B cell (primary cell): Measurements from ENCODE around the gene RAP1GAP2. TPM values are rescaled to one million over a fixed set of nuclear protein-coding genes. Genes with fewer than 3 reads are reported as not detected.
"Not testable (repeated sequence)": the region's sequence is repeated elsewhere in the genome, so short reads cannot be mapped to it uniquely, and the experiment has no call there.

Experiments
- ATAC-seq: fragments of 200-7000 bp; cut with Tn5 transposase; one replicate; pipeline ENCODE4 v1.10.0; 2021; ENCODE audit warnings: low read depth, mild to moderate bottlenecking, moderate number of reproducible peaks, moderate library complexity
- CTCF ChIA-PET: fragments of 350-600 bp; sonication (Branson Sonifier 250); formaldehyde crosslinking; loops from one replicate; lab custom pipeline; 2021; ENCODE audit warnings: antibody characterized with exemption, inconsistent platforms; lab: Charles Lee
- POLR2A ChIA-PET: fragments of 350-600 bp; sonication (Branson Sonifier 250); formaldehyde crosslinking; loops from one replicate; lab custom pipeline; 2021; ENCODE audit warnings: antibody characterized with exemption; lab: Charles Lee
- DNase-seq: peaks from one replicate; pipeline ENCODE4 v3.0.0; 2013
- H2AFZ ChIP-seq: 2 replicates; pipeline ENCODE4 v1.6.1; 2012; ENCODE audit warnings: mild to moderate bottlenecking, low read depth, low read length; ENCODE audit not compliant: insufficient read depth, poor library complexity, severe bottlenecking
- H3K27ac ChIP-seq, 2 donors: 1 replicate in 1 of 2; 2 replicates in 1 of 2; pipeline ENCODE4 v1.5.1; 2012 to 2013; ENCODE audit warnings: low read length in 2 of 2, mild to moderate bottlenecking in 2 of 2, moderate library complexity in 1 of 2
- H3K27me3 ChIP-seq, 4 experiments: fragments of 200-600 bp in 1 of 4; sonication (generic) in 1 of 4; replicated peaks in 1 of 4; 1 replicate in 2 of 4; 2 replicates in 2 of 4; pipeline versions ENCODE4 v1.6.1 to v1.7.0; 2013 to 2016; ENCODE audit warnings: low read length in 3 of 4, mild to moderate bottlenecking in 2 of 4, mixed read lengths in 1 of 4, moderate library complexity in 1 of 4; ENCODE audit not compliant: insufficient read depth in 4 of 4, control insufficient read depth in 3 of 4; ENCODE audit errors: control extremely low read depth in 1 of 4
- H3K36me3 ChIP-seq, 2 experiments: replicated peaks in 1 of 2; 1 replicate in 1 of 2; 2 replicates in 1 of 2; pipeline versions ENCODE4 v1.6.1 to v1.7.1; 2013; ENCODE audit warnings: low read length in 1 of 2; ENCODE audit not compliant: insufficient read depth in 2 of 2, control insufficient read depth in 1 of 2; ENCODE audit errors: control extremely low read depth in 1 of 2, extremely low read depth in 1 of 2
- H3K4me1 ChIP-seq, 2 donors: fragments of 200-600 bp in 1 of 2; sonication (generic) in 1 of 2; 1 replicate in 1 of 2; 2 replicates in 1 of 2; pipeline versions ENCODE4 v1.5.1 to v1.6.1; 2013 to 2017; ENCODE audit warnings: low read length in 2 of 2; ENCODE audit not compliant: control insufficient read depth in 2 of 2, insufficient read depth in 2 of 2
- H3K4me2 ChIP-seq: replicated peaks from 2 replicates; pipeline ENCODE3; 2012; ENCODE audit warnings: mild to moderate bottlenecking, low read depth, low read length; ENCODE audit not compliant: poor library complexity, severe bottlenecking
- H3K4me3 ChIP-seq, 5 experiments: fragments of 200-600 bp in 1 of 5; sonication (generic) in 1 of 5; 1 replicate in 3 of 5; 2 replicates in 2 of 5; pipeline versions ENCODE4 v1.5.1 to v1.7.0; 2011 to 2016; ENCODE audit warnings: low read length in 4 of 5, mild to moderate bottlenecking in 4 of 5, low read depth in 2 of 5, control low read depth in 1 of 5, moderate library complexity in 1 of 5; ENCODE audit not compliant: insufficient read depth in 1 of 5; ENCODE audit errors: control extremely low read depth in 1 of 5, extremely low read depth in 1 of 5
- H3K79me2 ChIP-seq: fragments of 200-600 bp; sonication (generic); one replicate; pipeline ENCODE4 v1.6.0; 2016; ENCODE audit warnings: low read length; ENCODE audit not compliant: control insufficient read depth, insufficient read depth
- H3K9ac ChIP-seq: fragments of 200-600 bp; sonication (generic); 2 replicates; pipeline ENCODE4 v1.6.1; 2017; ENCODE audit warnings: mild to moderate bottlenecking, low read length, moderate library complexity
- H3K9me3 ChIP-seq, 3 donors: one replicate each; pipeline versions ENCODE4 v1.6.1 to v1.7.1; 2013; ENCODE audit warnings: low read length in 2 of 3; ENCODE audit not compliant: control insufficient read depth in 2 of 3, insufficient read depth in 1 of 3; ENCODE audit errors: control extremely low read depth in 1 of 3
- H4K20me1 ChIP-seq: 2 replicates; pipeline ENCODE4 v1.6.0; 2012; ENCODE audit warnings: mild to moderate bottlenecking, low read length; ENCODE audit not compliant: insufficient read depth, control insufficient read depth, poor library complexity, severe bottlenecking
- H3K27ac Mint-ChIP-seq: one replicate; pipeline ENCODE4 v1.8.0; 2021; ENCODE audit warnings: mixed read lengths
- H3K27me3 Mint-ChIP-seq: one replicate; pipeline ENCODE4 v1.8.0; 2021; ENCODE audit warnings: mixed read lengths
- H3K4me1 Mint-ChIP-seq: one replicate; pipeline ENCODE4 v1.8.0; 2021; ENCODE audit warnings: mixed read lengths
- H3K4me3 Mint-ChIP-seq: one replicate; pipeline ENCODE4 v1.8.0; 2021; ENCODE audit warnings: mixed read lengths
- H3K9me3 Mint-ChIP-seq: one replicate; pipeline ENCODE4 v1.8.0; 2022; ENCODE audit warnings: mixed read lengths; ENCODE audit not compliant: insufficient read depth
- WGBS: methylation state at CpG from one replicate; pipeline ENCODE4 v1.1.5; 2013; ENCODE audit warnings: missing lambda C conversion rate; ENCODE audit not compliant: insufficient coverage; 5-methylcytosine and 5-hydroxymethylcytosine counted together
- intact Hi-C: fragments of 100-400 bp; cut with micrococcal nuclease; formaldehyde crosslinking; loops from one replicate; pipeline ENCODE4 v1.10.0; 2022
- polyA plus RNA-seq: library from polyadenylated mRNA; depleted of rRNA; stranded (reverse); fragments of >200 nt; gene quantifications from 2 replicates; pipeline ENCODE4 v1.2.3, GENCODE V29; 2012
- small RNA-seq: library from RNA; depleted of rRNA; stranded (forward); fragments of <200 nt; gene quantifications from one replicate; pipeline ENCODE3, GENCODE V24; 2012; ENCODE audit warnings: low replicate concordance, low read depth; ENCODE audit not compliant: insufficient read length
- total RNA-seq, 2 donors: library from RNA; stranded (reverse); fragments of 120-200 nt in 1 of 2; gene quantifications; 1 replicate in 1 of 2; 2 replicates in 1 of 2; pipeline versions ENCODE4 v1.2.3 to v1.2.4, GENCODE V29; 2013 to 2022

Gene RAP1GAP2
- total and polyA plus RNA-seq, 2 donors (not counting 1 experiment from before 2014, with no cell fraction given): 14.9 to 16.4 TPM

- H3K4me1 Mint-ChIP-seq, H3K9me3 Mint-ChIP-seq, intact Hi-C loops, H2AFZ ChIP-seq, H3K4me3 Mint-ChIP-seq, H3K4me3 ChIP-seq, POLR2A ChIA-PET, H4K20me1 ChIP-seq, H3K4me2 ChIP-seq, H3K9me3 ChIP-seq, H3K27me3 Mint-ChIP-seq, H3K27me3 ChIP-seq, H3K36me3 ChIP-seq, H3K27ac Mint-ChIP-seq, CTCF ChIA-PET, H3K9ac ChIP-seq, H3K4me1 ChIP-seq, DNase-seq, ATAC-seq, H3K27ac ChIP-seq, H3K79me2 ChIP-seq: not testable (repeated sequence)
- no CpG with 5 or more reads among the region's 2 CpGs for WGBS
These were observed 267.3 kb downstream of the RAP1GAP2 start, which contains the start of gene OR1D5 for GRCh38 chr17:3063507-3063906. TSS of gene OR1D5 (minus strand) at chr17:3063607. CDS start at chr17:3063607, 0 bp downstream.

- ATAC-seq: peak; percentile 58
- H3K4me3 ChIP-seq, H3K27ac ChIP-seq, H3K79me2 ChIP-seq, H3K27me3 Mint-ChIP-seq, H3K27ac Mint-ChIP-seq, H3K9ac ChIP-seq, H3K4me2 ChIP-seq, H3K36me3 ChIP-seq, H3K9me3 ChIP-seq, H3K4me1 Mint-ChIP-seq, POLR2A ChIA-PET, H3K4me3 Mint-ChIP-seq, H3K4me1 ChIP-seq, H4K20me1 ChIP-seq, DNase-seq, H3K27me3 ChIP-seq, H3K9me3 Mint-ChIP-seq, intact Hi-C loops, H2AFZ ChIP-seq, CTCF ChIA-PET: not testable (repeated sequence)
- no CpG with 5 or more reads among the region's 1 CpG for WGBS
These were observed 269.0 kb downstream of the RAP1GAP2 start for GRCh38 chr17:3065192-3065591.

- H3K9ac ChIP-seq, CTCF ChIA-PET, H3K9me3 ChIP-seq, H3K27me3 ChIP-seq, H3K4me1 ChIP-seq, POLR2A ChIA-PET, intact Hi-C loops, H3K4me1 Mint-ChIP-seq, H3K4me3 Mint-ChIP-seq, DNase-seq, H3K27ac ChIP-seq, H3K9me3 Mint-ChIP-seq, H3K4me3 ChIP-seq, ATAC-seq, H4K20me1 ChIP-seq, H3K27me3 Mint-ChIP-seq, H3K27ac Mint-ChIP-seq, H3K79me2 ChIP-seq, H3K36me3 ChIP-seq, H3K4me2 ChIP-seq, H2AFZ ChIP-seq: not testable (repeated sequence)
- no CpG with 5 or more reads among the region's 4 CpGs for WGBS
These were observed 277.6 kb downstream of the RAP1GAP2 start for GRCh38 chr17:3073850-3074249.

Small RNAs within 50 kb of the gene (small RNA-seq; reads per million reads assigned to genes)
- gene MIR1253: not detected
- gene hsa-mir-1253: not detected

Other genes with a start within 250 kb of the RAP1GAP2 start
- gene PAFAH1B1, start 202.8 kb upstream of the RAP1GAP2 start, total RNA-seq: 170 and 172 TPM in 2 replicates
- gene PAFAH1B1, start 202.8 kb upstream of the RAP1GAP2 start, polyA plus RNA-seq: 41.4 and 68.3 TPM in 2 replicates
- 53.1 and 78.8 TPM in 2 replicates for gene CLUH, start 84.7 kb upstream of the RAP1GAP2 start, total RNA-seq
- gene CLUH, start 84.7 kb upstream of the RAP1GAP2 start, polyA plus RNA-seq: 54.2 and 64.6 TPM in 2 replicates
- gene CCDC92B, start 46.8 kb upstream of the RAP1GAP2 start, total RNA-seq: not detected in 2 replicates
- gene CCDC92B, start 46.8 kb upstream of the RAP1GAP2 start, polyA plus RNA-seq: 0.04 TPM in 1 of 2 replicates, not detected in the other